GM03348 (cell line): ENCODE data around the gene ZCCHC14.

Experiments used
- DNase-seq: peaks from one replicate; pipeline ENCODE4 v3.0.0; 2012; ENCODE audit warnings: low spot score

The ZCCHC14 gene

GRCh38 chr16:87426423-87427215, 66.2 kb downstream of the ZCCHC14 start:
- no peak for DNase-seq

GRCh38 chr16:87425941-87426340, 66.9 kb downstream of the ZCCHC14 start:
- no peak for DNase-seq

- DNase-seq: no peak
Observed at GRCh38 chr16:87424266-87424665, 68.6 kb downstream of the ZCCHC14 start.

DNA sequence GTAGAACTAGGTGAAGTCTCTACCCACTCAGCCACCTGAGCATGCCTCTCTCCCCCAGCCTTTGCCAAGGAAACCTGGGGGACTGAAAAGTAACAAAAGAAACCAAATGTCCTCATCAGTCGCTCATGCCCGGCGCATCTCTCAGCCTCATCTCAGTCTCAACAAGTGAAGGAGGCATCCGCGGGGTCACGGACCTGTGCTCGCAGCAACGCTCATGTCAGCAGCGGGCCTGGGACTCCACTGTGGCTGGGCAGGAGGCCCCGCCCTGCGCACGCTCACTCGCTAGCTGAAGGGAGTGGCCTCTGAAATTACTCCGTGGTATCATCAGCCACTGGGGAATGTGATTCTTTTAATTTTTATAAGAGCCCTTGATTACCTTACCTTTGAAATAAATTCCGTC, 69.4 kb downstream of the ZCCHC14 start:
- DNase-seq: no peak

DNA sequence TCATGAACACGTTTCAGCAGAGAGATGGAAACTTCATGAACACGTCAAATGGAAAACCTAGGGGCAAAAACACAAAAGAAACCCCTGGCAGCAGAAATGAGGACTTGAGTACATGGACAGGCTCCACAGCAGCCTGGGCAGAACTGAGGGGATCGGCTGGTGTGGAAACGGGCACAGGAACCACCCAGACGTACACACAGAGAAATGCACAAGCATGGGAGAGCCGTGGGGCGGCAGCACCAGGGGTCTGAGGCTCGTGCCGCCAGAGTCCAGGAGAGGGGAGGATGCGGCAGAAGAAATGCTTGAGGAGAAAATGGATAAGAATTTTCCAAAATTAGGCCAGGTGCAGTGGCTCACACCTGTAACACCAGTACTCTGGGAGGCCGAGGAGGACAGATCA, 70.7 kb downstream of the ZCCHC14 start:
- no peak for DNase-seq

DNA sequence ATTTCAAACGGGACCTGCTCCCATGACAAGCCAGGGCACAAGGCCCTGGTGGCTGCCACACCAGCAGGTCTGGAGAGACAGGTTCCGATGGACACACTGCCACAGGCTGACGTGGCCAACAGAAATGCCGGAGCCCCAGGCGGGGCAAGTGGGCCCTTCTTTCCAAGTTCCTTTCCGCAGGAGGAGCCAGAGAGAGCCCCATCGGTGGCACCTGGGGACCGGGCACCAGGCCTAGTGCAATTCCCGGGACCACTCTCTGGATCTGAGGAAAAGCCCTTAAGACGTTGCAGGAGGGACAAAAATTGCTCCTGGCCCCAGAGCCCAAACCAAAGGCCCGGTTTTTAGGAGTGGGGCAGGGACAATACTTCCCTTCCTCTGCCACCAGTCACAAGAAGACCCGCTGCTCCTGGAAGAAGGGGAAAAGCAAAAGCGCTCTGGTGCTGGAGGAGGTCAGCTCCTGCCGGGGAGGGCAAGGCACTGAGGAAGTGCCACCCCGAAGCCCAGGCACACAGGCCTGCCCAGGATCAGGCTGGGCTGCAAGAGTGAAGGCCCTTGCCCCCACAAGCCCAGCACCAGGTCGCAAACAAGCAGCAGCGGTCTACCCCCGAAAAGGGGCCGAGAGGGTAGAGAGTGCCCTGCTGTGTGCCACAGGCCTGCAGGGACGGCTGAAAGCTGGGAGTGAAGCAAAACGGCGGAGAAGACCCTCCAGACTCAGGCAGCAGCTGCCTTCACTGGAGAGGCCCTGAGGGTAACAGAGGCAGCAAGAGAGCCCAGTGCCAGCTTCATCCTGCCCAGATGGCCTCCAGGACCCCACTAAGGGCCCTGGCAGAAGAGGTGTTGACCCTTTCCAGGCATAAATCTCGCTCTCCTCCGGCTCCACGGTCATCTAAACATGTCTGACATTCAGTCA, 71.6 kb downstream of the ZCCHC14 start:
- no peak for DNase-seq

- DNase-seq: no peak
Observed at GRCh38 chr16:87420026-87421002, 72.5 kb downstream of the ZCCHC14 start.

DNA sequence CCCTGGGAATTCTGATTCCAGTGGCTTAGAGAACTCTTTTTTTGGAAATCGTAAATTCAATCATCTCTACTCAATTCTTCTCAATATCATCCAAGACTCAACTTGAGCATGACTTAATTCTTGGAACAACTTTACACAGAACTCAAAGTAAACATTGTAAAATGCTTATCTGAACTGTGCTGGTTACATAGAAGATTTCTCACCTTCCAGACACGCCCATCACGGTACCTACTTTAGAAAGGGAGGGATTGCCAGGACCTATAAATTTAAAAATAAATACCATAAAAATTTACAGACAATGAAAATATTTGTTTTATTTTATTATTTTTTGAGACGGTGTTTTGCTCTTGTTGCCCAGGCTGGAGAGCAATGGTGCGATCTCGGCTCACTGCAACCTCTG, 74.2 kb downstream of the ZCCHC14 start:
- DNase-seq: no peak

GRCh38 chr16:87418216-87418615, 74.6 kb downstream of the ZCCHC14 start:
- DNase-seq: no peak

DNA sequence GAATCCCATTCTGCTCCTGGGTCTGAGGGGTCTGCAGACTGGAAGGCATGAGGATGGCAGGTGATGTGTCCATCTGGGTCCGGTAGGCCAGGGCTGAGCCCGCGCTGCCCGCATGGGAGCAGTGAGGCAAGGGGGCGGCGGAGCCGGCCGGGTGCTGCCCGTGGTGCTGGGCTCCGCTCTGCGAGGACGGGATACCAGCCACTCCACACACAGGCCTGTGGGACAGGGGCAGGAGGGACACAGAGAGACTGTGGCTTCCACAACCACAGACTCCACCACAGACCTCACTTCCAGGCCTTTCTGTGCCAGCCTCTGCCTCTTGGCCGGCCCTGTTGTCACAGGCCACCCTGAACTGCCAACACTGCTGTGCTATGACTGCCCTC, 75.3 kb downstream of the ZCCHC14 start:
- no peak for DNase-seq

- DNase-seq: peak; percentile 67
Observed at GRCh38 chr16:87416826-87417527, 75.8 kb downstream of the ZCCHC14 start.

DNA sequence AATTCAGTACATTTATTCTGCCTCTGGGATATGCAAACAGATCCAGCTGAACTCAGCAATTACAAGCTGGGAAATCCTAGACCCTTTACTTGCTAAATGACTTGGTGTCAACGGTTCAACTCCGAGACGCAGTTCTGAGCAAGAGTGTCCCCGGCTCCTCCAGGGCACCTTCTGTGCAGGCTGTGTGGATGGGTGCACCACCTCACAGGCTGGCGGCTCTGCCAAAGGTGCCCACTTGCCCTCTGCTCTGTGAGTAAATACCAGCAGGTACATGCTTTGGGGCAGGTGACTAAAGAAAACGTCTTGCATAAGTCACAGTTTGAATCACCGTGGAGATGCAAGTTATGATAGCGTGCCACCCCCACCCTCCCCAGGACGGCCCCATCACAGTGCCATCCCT, 77.4 kb downstream of the ZCCHC14 start:
- DNase-seq: no peak

GRCh38 chr16:87414251-87414680, 78.6 kb downstream of the ZCCHC14 start:
- DNase-seq: no peak

- DNase-seq: no peak
Observed at GRCh38 chr16:87412996-87413421, 79.8 kb downstream of the ZCCHC14 start.

- DNase-seq: no peak
Observed at GRCh38 chr16:87412371-87412995, 80.3 kb downstream of the ZCCHC14 start.

DNA sequence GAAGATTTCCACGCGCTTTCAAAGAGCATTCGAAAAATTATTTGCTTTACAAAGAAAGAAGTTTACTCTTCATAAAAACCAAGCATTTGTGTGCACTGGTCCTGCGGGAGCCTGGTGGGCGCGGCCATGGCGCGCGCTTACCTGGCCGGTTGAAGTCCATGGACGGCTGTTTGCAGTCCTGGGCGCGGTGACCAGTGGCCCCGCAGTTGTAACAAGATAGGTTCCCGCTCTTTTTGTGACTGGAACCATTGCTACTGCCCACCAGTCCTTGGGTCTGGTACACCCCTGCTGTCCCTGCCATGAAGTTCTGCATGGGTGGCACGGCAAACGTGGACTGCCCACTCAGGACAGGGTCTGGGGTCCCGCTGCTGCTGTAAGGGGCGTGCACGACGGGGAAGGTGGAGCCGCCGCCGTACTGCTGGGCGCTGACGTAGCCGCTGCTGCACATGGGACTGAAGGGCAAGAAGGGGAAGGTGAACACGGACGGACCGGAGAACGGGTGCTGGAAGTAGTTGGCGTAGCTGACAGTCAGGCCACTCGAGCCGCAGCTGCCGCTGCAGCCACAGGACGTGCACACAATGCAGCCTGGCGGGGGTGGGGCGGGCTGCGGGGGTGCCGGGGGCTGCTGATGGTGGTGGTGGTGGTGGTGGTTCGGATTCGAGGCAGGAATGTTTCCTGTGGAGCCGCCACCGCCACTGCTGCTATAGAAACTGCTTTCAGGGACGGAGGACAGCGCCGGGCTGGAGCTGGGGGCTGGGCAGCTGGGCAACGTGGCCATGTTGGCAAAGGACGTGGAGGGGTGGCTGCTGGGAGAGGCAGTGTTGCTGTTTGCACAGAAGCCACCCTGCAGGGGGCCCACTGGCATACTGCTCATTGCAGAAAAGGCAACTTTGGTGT, 81.2 kb downstream of the ZCCHC14 start:
- no peak for DNase-seq

DNA sequence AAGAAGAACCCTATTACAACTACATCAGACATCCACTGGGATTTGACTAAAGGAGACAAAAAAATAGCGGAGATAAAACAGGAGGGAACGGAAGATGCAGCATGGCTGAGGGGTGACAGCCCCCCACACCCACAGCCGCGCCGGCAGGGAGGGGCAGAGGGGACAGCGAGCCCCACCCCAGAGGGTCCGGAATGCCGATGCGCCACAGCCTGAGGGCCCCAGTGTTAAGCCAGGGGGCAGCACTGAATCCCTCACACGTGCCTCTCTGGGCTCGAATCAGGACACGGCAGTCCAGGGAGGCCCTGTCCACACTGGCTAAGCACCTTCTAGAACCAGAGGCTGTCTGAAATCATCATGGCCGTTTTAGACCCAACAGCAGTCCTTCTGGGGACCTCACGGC, 81.9 kb downstream of the ZCCHC14 start:
- DNase-seq: no peak

GRCh38 chr16:87410530-87410929, 82.3 kb downstream of the ZCCHC14 start:
- DNase-seq: no peak

DNA sequence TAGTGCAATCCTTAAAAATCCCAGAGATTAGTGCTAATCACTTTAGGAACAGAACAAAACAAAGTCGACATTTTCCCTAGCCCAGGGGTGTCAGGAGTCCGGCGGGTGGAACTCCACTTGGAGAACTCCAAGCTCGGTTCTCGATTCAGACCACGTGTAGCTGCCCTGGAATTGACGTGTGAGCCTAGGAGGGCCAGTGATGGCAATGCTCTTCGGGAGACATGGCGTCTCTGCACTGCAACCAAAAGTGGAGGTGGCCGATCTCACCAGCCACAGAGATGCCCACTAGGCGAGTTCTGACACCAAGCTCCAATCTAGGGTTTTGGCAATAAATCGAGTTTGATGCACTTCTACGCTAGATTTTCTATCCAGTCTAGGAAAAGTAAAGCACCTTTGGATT, 83.0 kb downstream of the ZCCHC14 start:
- no peak for DNase-seq

- no peak for DNase-seq
Observed at GRCh38 chr16:87409153-87409552, 83.7 kb downstream of the ZCCHC14 start.
